K562 (cell line): ENCODE measurements around the gene IFNGR1. TPM values are rescaled to one million over a fixed set of nuclear protein-coding genes. Genes with fewer than 3 reads are reported as not detected.

ENCODE experiments used
- C11orf30 ChIP-seq: fragments of 450-650 bp; IDR thresholded peaks from 2 replicates; pipeline ENCODE4 v1.6.1; 2016; ENCODE audit warnings: low read depth, mild to moderate bottlenecking
- CHD4 ChIP-seq: fragments of 200-600 bp; sonication (generic); IDR thresholded peaks from 3 replicates; pipeline ENCODE4 v1.6.1; 2012; ENCODE audit warnings: low read depth, mild to moderate bottlenecking, mixed read lengths, low read length, inconsistent platforms; ENCODE audit not compliant: insufficient read depth, insufficient replicate concordance, poor library complexity, severe bottlenecking
- CREB1 ChIP-seq, 2 experiments: sonication (generic) in 1 of 2; formaldehyde crosslinking in 1 of 2; IDR thresholded peaks; 2 replicates each; pipeline versions ENCODE4 v1.6.1 to v1.8.0; 2012 to 2022; ENCODE audit warnings: inconsistent platforms in 1 of 2, mild to moderate bottlenecking in 1 of 2, missing genetic modification reagents in 1 of 2, moderate library complexity in 1 of 2
- FOXJ2 ChIP-seq: fragments of 200-800 bp; sonication (Bioruptor generic); IDR thresholded peaks from 2 replicates; pipeline ENCODE4 v1.6.1; 2016; ENCODE audit warnings: missing genetic modification characterization, missing compliant biosample characterization
- GABPB2 ChIP-seq: fragments of 250-450 bp; sonication (Bioruptor Pico); conservative IDR thresholded peaks from 2 replicates; pipeline ENCODE4 v1.5.1; 2021; ENCODE audit warnings: mild to moderate bottlenecking
- HMGN3 ChIP-seq: IDR thresholded peaks from 2 replicates; pipeline ENCODE4 v1.6.1; 2011; ENCODE audit warnings: borderline replicate concordance, low read depth, mild to moderate bottlenecking, mixed read lengths, low read length; ENCODE audit not compliant: insufficient read length; ENCODE audit errors: extremely low read depth
- SMC3 ChIP-seq: conservative IDR thresholded peaks from 2 replicates; pipeline ENCODE4 v1.6.1; 2011; ENCODE audit warnings: low read depth, low read length, improper control_type of control experiment; ENCODE audit not compliant: insufficient read depth
- TARDBP ChIP-seq: fragments of 450-650 bp; IDR thresholded peaks from 2 replicates; pipeline ENCODE4 v1.6.1; 2016
- TCF7L2 ChIP-seq: fragments of 150-350 bp; IDR thresholded peaks from 2 replicates; pipeline ENCODE4 v1.6.1; 2016; ENCODE audit warnings: low read depth, mild to moderate bottlenecking, low read length, moderate library complexity
- ZBTB2 ChIP-seq: fragments of 450-650 bp; IDR thresholded peaks from 2 replicates; pipeline ENCODE4 v1.6.1; 2016; ENCODE audit warnings: antibody characterized with exemption
- ZBTB8A ChIP-seq: fragments of 450-650 bp; IDR thresholded peaks from 2 replicates; pipeline ENCODE4 v1.6.1; 2018; ENCODE audit warnings: mild to moderate bottlenecking, moderate library complexity; ENCODE audit not compliant: partially characterized antibody
- ZNF174 ChIP-seq: fragments of 250-450 bp; sonication (Bioruptor Pico); IDR thresholded peaks from 2 replicates; pipeline ENCODE4 v1.4.0; 2020; ENCODE audit warnings: mild to moderate bottlenecking
- ZNF639 ChIP-seq, 2 experiments: fragments of 200-800 bp in 1 of 2; sonication (Bioruptor generic) in 1 of 2; sonication (generic) in 1 of 2; formaldehyde crosslinking in 1 of 2; IDR thresholded peaks in 1 of 2; conservative IDR thresholded peaks in 1 of 2; 2 replicates each; pipeline versions ENCODE4 v1.5.0 to v1.6.1; 2016 to 2020; ENCODE audit warnings: missing compliant biosample characterization in 1 of 2, missing genetic modification characterization in 1 of 2, missing genetic modification reagents in 1 of 2
- polyA plus RNA-seq, 8 experiments: library from polyadenylated mRNA; depleted of rRNA in 4 of 8; stranded (reverse) in 5 of 8; unstranded in 3 of 8; fragments of >200 nt; fragmentation: Nextera tagmentation in 2 of 8; fragmentation: Illumina TruSeq in 1 of 8; extraction: Ambion mirVana in 2 of 8; extraction: Trizol in 1 of 8; gene quantifications; 2 replicates each; pipeline versions ENCODE4 v1.2.1 to v1.2.3, GENCODE V29; 2011 to 2014; ENCODE audit warnings: inconsistent platforms in 1 of 8, missing spikeins in 1 of 8
- total RNA-seq, 7 experiments: library from RNA; depleted of rRNA in 6 of 7; stranded (reverse); fragments of >200 nt in 6 of 7; fragmentation: Illumina TruSeq in 2 of 7; extraction: Trizol in 2 of 7; gene quantifications; 2 replicates each; pipeline versions ENCODE4 v1.2.1 to v1.2.3, GENCODE V29; 2011 to 2021; ENCODE audit warnings: low replicate concordance in 1 of 7
- TF ChIP-seq, protein P1 (sequence below): fragments of 450-650 bp; conservative IDR thresholded peaks from 2 replicates; pipeline ENCODE4 v1.6.1; 2016; ENCODE audit warnings: missing genetic modification characterization, low read depth, mild to moderate bottlenecking, control low read depth, missing compliant biosample characterization

The IFNGR1 gene
- total and polyA plus RNA-seq, 9 of the 15 experiments (the other 6 are each of a cell fraction or from before 2014, with no cell fraction given): 14.7 to 47.0 (median 26.7) TPM

GRCh38 chr6:137157601-137158000 lies 61.6 kb downstream of the IFNGR1 start (continued):
- TF ChIP-seq TARDBP: no peak
- TF ChIP-seq C11orf30: no peak
- TF ChIP-seq ZBTB2: no peak
- no peak for TF ChIP-seq ZBTB8A
- TF ChIP-seq ZNF174 (CRISPR knock-in tag): no peak
- no peak for TF ChIP-seq SMC3
- TF ChIP-seq, protein P1, sequence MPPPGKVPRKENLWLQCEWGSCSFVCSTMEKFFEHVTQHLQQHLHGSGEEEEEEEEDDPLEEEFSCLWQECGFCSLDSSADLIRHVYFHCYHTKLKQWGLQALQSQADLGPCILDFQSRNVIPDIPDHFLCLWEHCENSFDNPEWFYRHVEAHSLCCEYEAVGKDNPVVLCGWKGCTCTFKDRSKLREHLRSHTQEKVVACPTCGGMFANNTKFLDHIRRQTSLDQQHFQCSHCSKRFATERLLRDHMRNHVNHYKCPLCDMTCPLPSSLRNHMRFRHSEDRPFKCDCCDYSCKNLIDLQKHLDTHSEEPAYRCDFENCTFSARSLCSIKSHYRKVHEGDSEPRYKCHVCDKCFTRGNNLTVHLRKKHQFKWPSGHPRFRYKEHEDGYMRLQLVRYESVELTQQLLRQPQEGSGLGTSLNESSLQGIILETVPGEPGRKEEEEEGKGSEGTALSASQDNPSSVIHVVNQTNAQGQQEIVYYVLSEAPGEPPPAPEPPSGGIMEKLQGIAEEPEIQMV (tag): no peak
- TF ChIP-seq CHD4: no peak
- no peak for TF ChIP-seq CREB1 (IDR thresholded peaks at IDR 0.05)
- no peak for TF ChIP-seq CREB1 (CRISPR knock-in tag; IDR thresholded peaks at IDR 0.05)
- no peak for TF ChIP-seq HMGN3
- no peak for TF ChIP-seq TCF7L2
- TF ChIP-seq ZNF639 (CRISPR knock-in tag; conservative IDR thresholded peaks at IDR 0.05 in 1 of 2, IDR thresholded peaks at IDR 0.05 in 1 of 2): 0 out of 4 replicates have a peak, but pooled peaks of 1 of the 2 experiments have one; percentile 42
- TF ChIP-seq FOXJ2 (tag): peak; percentile 66; the same call in 1 of the 2 replicates
- no peak for TF ChIP-seq GABPB2
